ENCODE results near the gene CNTD1.

CNTD1 gene

GRCh38 chr17:42754782-42755181 lies 43.9 kb upstream of the CNTD1 start:
- no peak for TF ChIP-seq TAF1 (IDR thresholded peaks at IDR 0.05; ENCODE audit: borderline replicate concordance, insufficient read depth, low read length)
- no peak for TF ChIP-seq REST (IDR thresholded peaks at IDR 0.05; ENCODE audit: insufficient read depth in 1 of 2, low read depth in 2 of 2, low read length in 2 of 2)
- TF ChIP-seq POLR2AphosphoS5 (IDR thresholded peaks at IDR 0.05; ENCODE audit: low read depth, low read length) = no peak
- TF ChIP-seq SIN3A (IDR thresholded peaks at IDR 0.05; ENCODE audit: borderline replicate concordance, insufficient read depth, low read length) = no peak
- TF ChIP-seq FOXP2 (optimal IDR thresholded peaks at IDR 0.05; ENCODE audit: borderline replicate concordance, extremely low read depth, extremely low read length, insufficient read depth) = no peak

GRCh38 chr17:42759982-42760651 lies 38.5 kb upstream of the CNTD1 start:
- TF ChIP-seq TAF1 (IDR thresholded peaks at IDR 0.05; ENCODE audit: borderline replicate concordance, insufficient read depth, low read length) = no peak
- no peak for TF ChIP-seq FOXP2 (optimal IDR thresholded peaks at IDR 0.05; ENCODE audit: borderline replicate concordance, extremely low read depth, extremely low read length, insufficient read depth)
- no peak for TF ChIP-seq POLR2AphosphoS5 (IDR thresholded peaks at IDR 0.05; ENCODE audit: low read depth, low read length)

- TF ChIP-seq POLR2AphosphoS5 (IDR thresholded peaks at IDR 0.05; ENCODE audit: low read depth, low read length) (no peak), SIN3A (IDR thresholded peaks at IDR 0.05; ENCODE audit: borderline replicate concordance, insufficient read depth, low read length) (no peak), REST (IDR thresholded peaks at IDR 0.05; ENCODE audit: insufficient read depth in 1 of 2, low read depth in 2 of 2, low read length in 2 of 2) (no peak), TAF1 (IDR thresholded peaks at IDR 0.05; ENCODE audit: borderline replicate concordance, insufficient read depth, low read length) (no peak), FOXP2 (optimal IDR thresholded peaks at IDR 0.05; ENCODE audit: borderline replicate concordance, extremely low read depth, extremely low read length, insufficient read depth) (no peak)
Measured at GRCh38 chr17:42760652-42761581, 37.7 kb upstream of the CNTD1 start, which contains the start of gene RAMP2. Gene RAMP2 (plus strand): TSS chr17:42761227. CDS start chr17:42761262, 35 bp downstream.

- TF ChIP-seq REST (IDR thresholded peaks at IDR 0.05; ENCODE audit: insufficient read depth in 1 of 2, low read depth in 2 of 2, low read length in 2 of 2) = no peak
- no peak for TF ChIP-seq TAF1 (IDR thresholded peaks at IDR 0.05; ENCODE audit: borderline replicate concordance, insufficient read depth, low read length)
- TF ChIP-seq SIN3A (IDR thresholded peaks at IDR 0.05; ENCODE audit: borderline replicate concordance, insufficient read depth, low read length) = no peak
Measured at GRCh38 chr17:42761638-42762037, 37.0 kb upstream of the CNTD1 start.

GRCh38 chr17:42766124-42766523 lies 32.5 kb upstream of the CNTD1 start:
- TF ChIP-seq REST (IDR thresholded peaks at IDR 0.05; ENCODE audit: insufficient read depth in 1 of 2, low read depth in 2 of 2, low read length in 2 of 2) = no peak
- no peak for TF ChIP-seq SIN3A (IDR thresholded peaks at IDR 0.05; ENCODE audit: borderline replicate concordance, insufficient read depth, low read length)
- TF ChIP-seq POLR2AphosphoS5 (IDR thresholded peaks at IDR 0.05; ENCODE audit: low read depth, low read length) = no peak
- no peak for TF ChIP-seq TAF1 (IDR thresholded peaks at IDR 0.05; ENCODE audit: borderline replicate concordance, insufficient read depth, low read length)
- no peak for TF ChIP-seq FOXP2 (optimal IDR thresholded peaks at IDR 0.05; ENCODE audit: borderline replicate concordance, extremely low read depth, extremely low read length, insufficient read depth)
